SU-DHL-6 (cell line): ENCODE results near the gene GYPC.

ENCODE experiments used
- EZH2phosphoT487 ChIP-seq: fragments of 200-600 bp; sonication (generic), shearing (Covaris generic); conservative IDR thresholded peaks from 2 replicates; pipeline ENCODE4 v1.6.1; 2018; ENCODE audit warnings: mild to moderate bottlenecking, antibody characterized with exemption, low read length, moderate library complexity, mixed read lengths
- TF ChIP-seq, protein P1 (sequence below): fragments of 200-600 bp; sonication (generic); IDR thresholded peaks from one replicate; pipeline ENCODE4 v1.5.1; 2017; ENCODE audit warnings: antibody characterized with exemption, mild to moderate bottlenecking, low read length, moderate library complexity; ENCODE audit not compliant: insufficient read depth, poor library complexity, severe bottlenecking

DNA sequence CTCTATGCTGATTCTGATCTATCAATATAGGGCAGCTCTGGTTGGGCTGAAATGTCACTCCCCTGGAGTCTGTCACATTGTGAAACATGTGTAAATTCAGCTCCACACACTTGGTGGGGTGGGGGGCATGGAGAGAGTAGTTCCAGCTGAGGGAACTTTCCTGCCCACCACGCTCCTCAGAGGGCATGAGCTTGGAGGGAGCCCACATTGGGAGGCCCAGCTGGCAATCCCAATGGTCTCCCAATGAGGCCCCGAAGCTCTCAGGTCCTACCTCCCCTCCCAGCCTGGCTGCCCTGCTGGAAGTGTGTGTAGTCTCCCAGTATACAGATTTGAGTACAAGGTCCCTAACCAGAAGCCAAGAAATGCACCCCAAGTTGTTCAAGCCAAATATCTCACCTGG, 31.5 kb downstream of the GYPC start:
- TF ChIP-seq, protein P1, sequence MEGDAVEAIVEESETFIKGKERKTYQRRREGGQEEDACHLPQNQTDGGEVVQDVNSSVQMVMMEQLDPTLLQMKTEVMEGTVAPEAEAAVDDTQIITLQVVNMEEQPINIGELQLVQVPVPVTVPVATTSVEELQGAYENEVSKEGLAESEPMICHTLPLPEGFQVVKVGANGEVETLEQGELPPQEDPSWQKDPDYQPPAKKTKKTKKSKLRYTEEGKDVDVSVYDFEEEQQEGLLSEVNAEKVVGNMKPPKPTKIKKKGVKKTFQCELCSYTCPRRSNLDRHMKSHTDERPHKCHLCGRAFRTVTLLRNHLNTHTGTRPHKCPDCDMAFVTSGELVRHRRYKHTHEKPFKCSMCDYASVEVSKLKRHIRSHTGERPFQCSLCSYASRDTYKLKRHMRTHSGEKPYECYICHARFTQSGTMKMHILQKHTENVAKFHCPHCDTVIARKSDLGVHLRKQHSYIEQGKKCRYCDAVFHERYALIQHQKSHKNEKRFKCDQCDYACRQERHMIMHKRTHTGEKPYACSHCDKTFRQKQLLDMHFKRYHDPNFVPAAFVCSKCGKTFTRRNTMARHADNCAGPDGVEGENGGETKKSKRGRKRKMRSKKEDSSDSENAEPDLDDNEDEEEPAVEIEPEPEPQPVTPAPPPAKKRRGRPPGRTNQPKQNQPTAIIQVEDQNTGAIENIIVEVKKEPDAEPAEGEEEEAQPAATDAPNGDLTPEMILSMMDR: no peak
- no peak for TF ChIP-seq EZH2phosphoT487
